Measurements from ENCODE around the gene UNC13A. TPM values are rescaled to one million over a fixed set of nuclear protein-coding genes. Genes with fewer than 3 reads are reported as not detected.

Gene UNC13A
- polyA plus RNA-seq, 1 experiment: 2.2 TPM

- ChIA-PET POLR2A (no interaction called here), CTCF (interaction anchor here (0.5 kb wide), 1 partner anchor 111 kb away, joined by 3 read pairs; no protein-coding TSS in a partner anchor)
- no peak for TF ChIP-seq CTCF (IDR thresholded peaks at IDR 0.05; ENCODE audit: insufficient read depth, low read depth, low read length)
- no peak for DNase-seq (ENCODE audit: low read depth)
- peaks cover 7% of the 10 kb centered on the region for H3K27me3 ChIP-seq (ENCODE audit: control insufficient read depth, insufficient read depth, low read length)
- H3K4me3 ChIP-seq (ENCODE audit: low read depth, low read length): peak overlapping the region; percentile 15
- no peaks in the 10 kb centered on the region for H3K36me3 ChIP-seq (ENCODE audit: control insufficient read depth, insufficient read depth, low read length)
These were observed 1.5 kb downstream of the UNC13A start for GRCh38 chr19:17686592-17687024.

GRCh38 chr19:17686023-17686521 lies 2.1 kb downstream of the UNC13A start:
- ChIA-PET CTCF (no interaction called here), POLR2A (no interaction called here)
- no peak for DNase-seq (ENCODE audit: low read depth)
- Histone ChIP-seq H3K27me3 (ENCODE audit: control insufficient read depth, insufficient read depth, low read length) (peaks cover 7% of the 10 kb centered on the region), H3K36me3 (ENCODE audit: control insufficient read depth, insufficient read depth, low read length) (no peaks in the 10 kb centered on the region), H3K4me3 (ENCODE audit: low read depth, low read length) (peak overlapping the region; percentile 15)
- no peak for TF ChIP-seq CTCF (IDR thresholded peaks at IDR 0.05; ENCODE audit: insufficient read depth, low read depth, low read length)

- no peak for TF ChIP-seq CTCF (IDR thresholded peaks at IDR 0.05; ENCODE audit: insufficient read depth, low read depth, low read length)
- Histone ChIP-seq H3K27me3 (ENCODE audit: control insufficient read depth, insufficient read depth, low read length) (peaks cover 7% of the 10 kb centered on the region), H3K36me3 (ENCODE audit: control insufficient read depth, insufficient read depth, low read length) (no peaks in the 10 kb centered on the region), H3K4me3 (ENCODE audit: low read depth, low read length) (no peak overlapping the region)
- no peak for DNase-seq (ENCODE audit: low read depth)
- CTCF ChIA-PET: no interaction called here
- POLR2A ChIA-PET: no interaction called here
These were observed 2.6 kb downstream of the UNC13A start for GRCh38 chr19:17685451-17686022.

- no peak for DNase-seq (ENCODE audit: low read depth)
- Histone ChIP-seq H3K4me3 (ENCODE audit: low read depth, low read length) (no peak overlapping the region), H3K27me3 (ENCODE audit: control insufficient read depth, insufficient read depth, low read length) (peaks cover 7% of the 10 kb centered on the region), H3K36me3 (ENCODE audit: control insufficient read depth, insufficient read depth, low read length) (no peaks in the 10 kb centered on the region)
- POLR2A ChIA-PET: no interaction called here
- no peak for TF ChIP-seq CTCF (IDR thresholded peaks at IDR 0.05; ENCODE audit: insufficient read depth, low read depth, low read length)
- CTCF ChIA-PET: no interaction called here
These were observed 3.9 kb downstream of the UNC13A start for GRCh38 chr19:17684256-17684655.

- no peak for DNase-seq (ENCODE audit: low read depth)
- Histone ChIP-seq H3K4me3 (ENCODE audit: low read depth, low read length) (no peak overlapping the region), H3K27me3 (ENCODE audit: control insufficient read depth, insufficient read depth, low read length) (peaks cover 7% of the 10 kb centered on the region), H3K36me3 (ENCODE audit: control insufficient read depth, insufficient read depth, low read length) (no peaks in the 10 kb centered on the region)
- ChIA-PET POLR2A (no interaction called here), CTCF (no interaction called here)
- TF ChIP-seq CTCF (IDR thresholded peaks at IDR 0.05; ENCODE audit: insufficient read depth, low read depth, low read length): no peak
These were observed 5.1 kb downstream of the UNC13A start for GRCh38 chr19:17683078-17683477.
